Measurements from ENCODE around the gene PPP4R3C. TPM values are rescaled to one million over a fixed set of nuclear protein-coding genes. Genes with fewer than 3 reads are reported as not detected.
"Not testable (repeated sequence)": the region's sequence is repeated elsewhere in the genome, so short reads cannot be mapped to it uniquely, and the experiment has no call there.

The PPP4R3C gene
- not detected for total RNA-seq

- ATAC-seq (no peak), DNase-seq (no peak)
- Mint-ChIP-seq H3K4me3 (no peak within 1 kb of the TSS), H3K27me3 (no peaks in the 10 kb centered on the region), H3K27ac (no peak within 1 kb of the TSS), H3K9me3 (no peaks in the 10 kb centered on the region), H3K36me3 (ENCODE audit: low read depth) (no peaks in the 10 kb centered on the region), H3K4me1 (ENCODE audit: low read depth) (no peaks in the 10 kb centered on the region)
- POLR2A ChIA-PET, result no interaction called here
- intact Hi-C loops (cut with micrococcal nuclease), result no loop called here
- no peak for TF ChIP-seq CTCF (IDR thresholded peaks at IDR 0.05)
- CTCF ChIA-PET, result no interaction called here
These were observed at the start of gene PPP4R3C for GRCh38 chrX:27463187-27463586. PPP4R3C (minus strand) TSS chrX:27463341; CDS start chrX:27463296, 45 bp downstream.

- POLR2A ChIA-PET, result no interaction called here
- CTCF ChIA-PET, result no interaction called here
- intact Hi-C loops (cut with micrococcal nuclease), result no loop called here
- H3K27ac Mint-ChIP-seq, result no peak overlapping the region
- H3K36me3 Mint-ChIP-seq (ENCODE audit: low read depth), result no peaks in the 10 kb centered on the region
- H3K9me3 Mint-ChIP-seq, result no peaks in the 10 kb centered on the region
- ATAC-seq (no peak), DNase-seq (no peak)
- H3K4me1 Mint-ChIP-seq (ENCODE audit: low read depth), result no peaks in the 10 kb centered on the region
- no peak for TF ChIP-seq CTCF (IDR thresholded peaks at IDR 0.05)
- no peaks in the 10 kb centered on the region for H3K27me3 Mint-ChIP-seq
- H3K4me3 Mint-ChIP-seq, result no peak overlapping the region
These were observed 28.3 kb upstream of the PPP4R3C start for GRCh38 chrX:27491397-27491796.

- ChIA-PET POLR2A (no interaction called here), CTCF (no interaction called here)
- ATAC-seq (no peak), DNase-seq (no peak)
- Mint-ChIP-seq H3K36me3 (ENCODE audit: low read depth) (no peaks in the 10 kb centered on the region), H3K4me3 (no peak overlapping the region), H3K9me3 (no peaks in the 10 kb centered on the region), H3K27me3 (no peaks in the 10 kb centered on the region), H3K27ac (no peak overlapping the region), H3K4me1 (ENCODE audit: low read depth) (no peaks in the 10 kb centered on the region)
- no peak for TF ChIP-seq CTCF (IDR thresholded peaks at IDR 0.05)
- intact Hi-C loops (cut with micrococcal nuclease), result no loop called here
These were observed 2.9 kb upstream of the PPP4R3C start for GRCh38 chrX:27466051-27466450.

- no peak overlapping the region for H3K4me3 Mint-ChIP-seq
- DNase-seq (no peak), ATAC-seq (no peak)
- no peak overlapping the region for H3K27ac Mint-ChIP-seq
- POLR2A ChIA-PET, result no interaction called here
- no peaks in the 10 kb centered on the region for H3K4me1 Mint-ChIP-seq (ENCODE audit: low read depth)
- CTCF ChIA-PET, result no interaction called here
- H3K27me3 Mint-ChIP-seq, result no peaks in the 10 kb centered on the region
- H3K36me3 Mint-ChIP-seq (ENCODE audit: low read depth), result no peaks in the 10 kb centered on the region
- intact Hi-C loops (cut with micrococcal nuclease), result no loop called here
- no peak for TF ChIP-seq CTCF (IDR thresholded peaks at IDR 0.05)
- H3K9me3 Mint-ChIP-seq, result no peaks in the 10 kb centered on the region
These were observed 1.9 kb upstream of the PPP4R3C start for GRCh38 chrX:27465036-27465435.

GRCh38 chrX:27459129-27459528 is 4.0 kb downstream of the PPP4R3C start:
- ATAC-seq; H3K4me3 Mint-ChIP-seq; DNase-seq; H3K9me3 Mint-ChIP-seq; POLR2A ChIA-PET; intact Hi-C loops (cut with micrococcal nuclease); H3K36me3 Mint-ChIP-seq (ENCODE audit: low read depth); H3K4me1 Mint-ChIP-seq (ENCODE audit: low read depth); H3K27ac Mint-ChIP-seq; CTCF ChIA-PET; H3K27me3 Mint-ChIP-seq: not testable (repeated sequence)

GRCh38 chrX:27458544-27458943 is 4.6 kb downstream of the PPP4R3C start:
- POLR2A ChIA-PET; ATAC-seq; H3K36me3 Mint-ChIP-seq (ENCODE audit: low read depth): not testable (repeated sequence)

More at GRCh38 chrX:27458544-27458943, 4.6 kb downstream of the PPP4R3C start:
- CTCF ChIA-PET; H3K4me1 Mint-ChIP-seq (ENCODE audit: low read depth); H3K4me3 Mint-ChIP-seq; DNase-seq; H3K9me3 Mint-ChIP-seq; H3K27me3 Mint-ChIP-seq; intact Hi-C loops (cut with micrococcal nuclease); H3K27ac Mint-ChIP-seq: not testable (repeated sequence)
